NB4 (cell line): ENCODE data around the gene UNC5A.

ENCODE experiments used
- MYC ChIP-seq: IDR thresholded peaks from 2 replicates; pipeline ENCODE4 v1.6.1; 2011; ENCODE audit warnings: low read depth, low read length
- POLR2A ChIP-seq: IDR thresholded peaks from 2 replicates; pipeline ENCODE4 v1.6.1; 2011; ENCODE audit warnings: mild to moderate bottlenecking; ENCODE audit not compliant: insufficient read length; ENCODE audit errors: extremely low read depth
- TF ChIP-seq, protein P1 (sequence below): IDR thresholded peaks from one replicate; pipeline ENCODE4 v1.5.1; 2012; ENCODE audit warnings: low read depth, low read length
- TF ChIP-seq, protein P2 (sequence below): IDR thresholded peaks from 2 replicates; pipeline ENCODE4 v1.6.1; 2011; ENCODE audit warnings: low read depth, low read length

DNA sequence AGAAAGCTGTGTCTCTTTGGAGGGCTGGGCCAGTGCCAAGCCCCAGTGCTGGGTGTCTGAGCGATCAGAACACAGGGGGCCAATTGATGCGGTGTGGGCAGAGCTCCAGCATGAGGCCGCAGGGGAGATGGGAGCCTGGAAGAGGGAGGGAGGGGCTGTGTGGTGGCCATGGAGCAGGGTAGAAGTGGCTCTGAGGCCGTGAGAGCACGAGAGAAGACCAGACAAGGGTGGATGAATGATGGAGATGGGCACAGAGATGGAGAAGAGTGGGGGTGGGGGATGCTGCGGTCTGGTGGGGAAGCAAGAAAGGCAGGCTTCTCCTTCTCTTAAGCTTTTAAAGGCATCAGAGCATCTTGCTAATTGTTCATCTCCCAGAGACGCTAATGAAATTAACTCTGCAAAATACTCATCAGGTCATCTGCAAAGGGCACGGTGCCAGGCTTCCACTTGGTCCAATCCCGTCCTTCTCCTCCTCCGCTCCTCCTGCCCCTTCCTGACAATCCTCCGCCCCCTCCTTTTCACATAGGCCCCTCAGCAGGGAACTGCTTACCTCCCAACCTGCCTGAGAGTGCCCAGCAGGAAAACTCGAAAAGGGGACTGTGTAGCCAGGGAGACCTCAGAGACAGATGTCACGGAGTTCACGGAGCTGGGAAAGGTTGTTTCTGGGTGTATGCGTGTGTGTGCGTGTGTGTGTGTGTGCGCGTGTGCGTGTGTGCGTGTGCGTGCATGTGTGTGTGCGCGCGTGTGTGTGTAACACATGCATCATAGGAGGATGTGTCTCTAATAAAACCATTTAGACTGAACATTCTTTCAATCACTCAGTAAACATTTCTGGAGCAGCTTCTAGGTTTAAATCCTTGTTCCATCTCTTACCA lies 7.1 kb upstream of the UNC5A start:
- TF ChIP-seq, protein P1, sequence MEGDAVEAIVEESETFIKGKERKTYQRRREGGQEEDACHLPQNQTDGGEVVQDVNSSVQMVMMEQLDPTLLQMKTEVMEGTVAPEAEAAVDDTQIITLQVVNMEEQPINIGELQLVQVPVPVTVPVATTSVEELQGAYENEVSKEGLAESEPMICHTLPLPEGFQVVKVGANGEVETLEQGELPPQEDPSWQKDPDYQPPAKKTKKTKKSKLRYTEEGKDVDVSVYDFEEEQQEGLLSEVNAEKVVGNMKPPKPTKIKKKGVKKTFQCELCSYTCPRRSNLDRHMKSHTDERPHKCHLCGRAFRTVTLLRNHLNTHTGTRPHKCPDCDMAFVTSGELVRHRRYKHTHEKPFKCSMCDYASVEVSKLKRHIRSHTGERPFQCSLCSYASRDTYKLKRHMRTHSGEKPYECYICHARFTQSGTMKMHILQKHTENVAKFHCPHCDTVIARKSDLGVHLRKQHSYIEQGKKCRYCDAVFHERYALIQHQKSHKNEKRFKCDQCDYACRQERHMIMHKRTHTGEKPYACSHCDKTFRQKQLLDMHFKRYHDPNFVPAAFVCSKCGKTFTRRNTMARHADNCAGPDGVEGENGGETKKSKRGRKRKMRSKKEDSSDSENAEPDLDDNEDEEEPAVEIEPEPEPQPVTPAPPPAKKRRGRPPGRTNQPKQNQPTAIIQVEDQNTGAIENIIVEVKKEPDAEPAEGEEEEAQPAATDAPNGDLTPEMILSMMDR, result no peak
- TF ChIP-seq POLR2A, result no peak
- TF ChIP-seq, protein P2, sequence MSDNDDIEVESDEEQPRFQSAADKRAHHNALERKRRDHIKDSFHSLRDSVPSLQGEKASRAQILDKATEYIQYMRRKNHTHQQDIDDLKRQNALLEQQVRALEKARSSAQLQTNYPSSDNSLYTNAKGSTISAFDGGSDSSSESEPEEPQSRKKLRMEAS, result no peak
- no peak for TF ChIP-seq MYC
